HFFc6 (cell line): ENCODE measurements around the gene LBX1. TPM values are rescaled to one million over a fixed set of nuclear protein-coding genes. Genes with fewer than 3 reads are reported as not detected.

Experiments used
- DNase-seq: peaks from one replicate; pipeline ENCODE4 v3.0.0-alpha.2; 2018
- H3K27ac Mint-ChIP-seq: 2 replicates; pipeline ENCODE4 v1.8.0; 2020; ENCODE audit warnings: mild to moderate bottlenecking, mixed read lengths
- H3K27me3 Mint-ChIP-seq: 2 replicates; pipeline ENCODE4 v1.8.0; 2021; ENCODE audit warnings: mild to moderate bottlenecking, moderate library complexity, mixed read lengths; ENCODE audit not compliant: insufficient read depth
- H3K36me3 Mint-ChIP-seq: 2 replicates; pipeline ENCODE4 v1.8.0; 2021; ENCODE audit warnings: low read depth, mixed read lengths
- H3K4me1 Mint-ChIP-seq: 2 replicates; pipeline ENCODE4 v1.8.0; 2020; ENCODE audit warnings: low read depth, mixed read lengths
- H3K4me3 Mint-ChIP-seq: 2 replicates; pipeline ENCODE4 v1.8.0; 2020; ENCODE audit warnings: mild to moderate bottlenecking, moderate library complexity, mixed read lengths
- H3K9me3 Mint-ChIP-seq: 2 replicates; pipeline ENCODE4 v1.8.0; 2020; ENCODE audit warnings: mild to moderate bottlenecking, mixed read lengths
- CTCF ChIP-seq: fragments of 200-600 bp; sonication (generic); IDR thresholded peaks from 2 replicates; pipeline ENCODE4 v1.5.0; 2021; ENCODE audit warnings: antibody characterized with exemption, mild to moderate bottlenecking
- total RNA-seq, 6 experiments: library from RNA; stranded (reverse); fragmentation: NEBNext Ultra II Directional; extraction: Animal tissue kit (Norgen Biotek cat#: 25700); gene quantifications; 2 replicates in 1 of 6; 3 replicates in 5 of 6; pipeline ENCODE4 v1.2.3, GENCODE V29; 2021

Gene LBX1
- total RNA-seq, 6 experiments from 2014 or later = not detected

- DNase-seq = no peak
- H3K9me3 Mint-ChIP-seq = no peaks in the 10 kb centered on the region; the same call in 1 of the 2 replicates
These were observed 27.1 kb upstream of the LBX1 start for GRCh38 chr10:101256387-101256786.

GRCh38 chr10:101250136-101250535, 20.9 kb upstream of the LBX1 start:
- Mint-ChIP-seq H3K4me3 (no peak overlapping the region), H3K36me3 (peaks cover 5% of the 10 kb centered on the region; the same call in 1 of the 2 replicates), H3K9me3 (no peaks in the 10 kb centered on the region), H3K4me1 (peaks cover 8% of the 10 kb centered on the region), H3K27me3 (peaks cover 74% of the 10 kb centered on the region), H3K27ac (no peak overlapping the region)
- TF ChIP-seq CTCF = no peak
- no peak for DNase-seq

More at GRCh38 chr10:101256387-101256786, 27.1 kb upstream of the LBX1 start:
- no peaks in the 10 kb centered on the region for H3K4me1 Mint-ChIP-seq
- no peak overlapping the region for H3K27ac Mint-ChIP-seq
- TF ChIP-seq CTCF = no peak
- H3K36me3 Mint-ChIP-seq = no peaks in the 10 kb centered on the region
- H3K27me3 Mint-ChIP-seq = peaks cover 53% of the 10 kb centered on the region
- H3K4me3 Mint-ChIP-seq = no peak overlapping the region

GRCh38 chr10:101249171-101249581, 19.9 kb upstream of the LBX1 start:
- TF ChIP-seq CTCF = no peak
- H3K9me3 Mint-ChIP-seq = no peaks in the 10 kb centered on the region
- H3K4me3 Mint-ChIP-seq = no peak overlapping the region
- H3K36me3 Mint-ChIP-seq = peaks cover 5% of the 10 kb centered on the region; the same call in 1 of the 2 replicates
- H3K27me3 Mint-ChIP-seq = peaks cover 65% of the 10 kb centered on the region
- no peak for DNase-seq
- no peak overlapping the region for H3K27ac Mint-ChIP-seq
- peaks cover 17% of the 10 kb centered on the region for H3K4me1 Mint-ChIP-seq

GRCh38 chr10:101246639-101247038, 17.4 kb upstream of the LBX1 start:
- no peak for TF ChIP-seq CTCF
- H3K27me3 Mint-ChIP-seq = peaks cover 46% of the 10 kb centered on the region
- peaks cover 21% of the 10 kb centered on the region for H3K4me1 Mint-ChIP-seq
- H3K9me3 Mint-ChIP-seq = no peaks in the 10 kb centered on the region
- H3K27ac Mint-ChIP-seq = no peak overlapping the region
- no peak overlapping the region for H3K4me3 Mint-ChIP-seq
- H3K36me3 Mint-ChIP-seq = peaks cover 5% of the 10 kb centered on the region; the same call in 1 of the 2 replicates
- no peak for DNase-seq

GRCh38 chr10:101244321-101245050, 15.2 kb upstream of the LBX1 start:
- peaks cover 41% of the 10 kb centered on the region for H3K27me3 Mint-ChIP-seq
- H3K4me1 Mint-ChIP-seq = peaks cover 21% of the 10 kb centered on the region
- DNase-seq = peak; percentile 84
- peak overlapping the region; percentile 59 for H3K4me3 Mint-ChIP-seq
- no peak for TF ChIP-seq CTCF
- no peaks in the 10 kb centered on the region for H3K9me3 Mint-ChIP-seq
- H3K27ac Mint-ChIP-seq = peak overlapping the region; percentile 72
- H3K36me3 Mint-ChIP-seq = peaks cover 5% of the 10 kb centered on the region; the same call in 1 of the 2 replicates
